ENCODE results near the gene SLC29A4. TPM values are rescaled to one million over a fixed set of nuclear protein-coding genes. Genes with fewer than 3 reads are reported as not detected.
"Not testable (repeated sequence)": the region's sequence is repeated elsewhere in the genome, so short reads cannot be mapped to it uniquely, and the experiment has no call there.

The SLC29A4 gene
- total RNA-seq, 2 donors from 2014 or later = 0.14 to 0.21 TPM

DNA sequence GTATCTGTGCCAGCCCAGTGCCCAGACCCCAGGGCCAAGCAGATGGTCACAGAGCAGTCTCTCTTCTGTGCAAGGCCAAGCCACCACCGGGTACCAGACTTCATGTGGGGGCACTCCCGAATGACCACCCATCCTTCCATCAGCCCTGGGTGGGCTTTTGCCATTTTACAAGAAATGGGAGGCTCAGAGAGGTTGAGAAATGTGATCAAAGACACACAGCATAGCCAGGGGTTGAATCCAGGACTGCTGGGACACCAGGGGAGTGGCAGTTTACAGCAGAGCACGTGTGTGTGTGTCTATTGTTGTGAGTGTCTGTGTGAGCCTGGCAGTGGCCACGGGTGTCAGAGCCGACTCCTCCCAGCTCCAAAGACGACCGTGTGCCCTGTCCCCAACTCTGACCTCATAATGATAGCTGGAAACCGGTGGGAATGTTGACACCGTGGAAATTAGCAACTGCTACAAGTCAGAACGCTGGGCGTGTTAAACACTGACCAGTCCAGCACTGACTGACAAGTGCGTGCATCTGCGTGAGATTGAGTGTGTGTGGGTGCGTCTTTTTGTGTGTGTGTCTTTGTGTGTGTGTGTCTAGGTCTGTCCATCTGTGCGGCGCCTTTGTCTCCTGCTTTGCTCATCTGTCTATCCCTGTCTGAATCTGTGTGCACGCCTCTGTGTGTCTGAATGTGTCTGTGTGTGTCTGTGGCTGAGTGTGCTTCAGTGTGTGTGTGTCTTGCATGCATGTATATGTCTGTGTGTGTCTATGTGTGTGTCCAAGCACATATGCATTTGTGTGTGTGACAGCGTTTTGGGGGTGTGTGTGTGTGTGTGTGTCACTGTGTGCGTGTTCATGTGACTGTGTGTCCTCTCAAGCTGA is 17.2 kb upstream of the SLC29A4 start:
- TF ChIP-seq, protein P1, sequence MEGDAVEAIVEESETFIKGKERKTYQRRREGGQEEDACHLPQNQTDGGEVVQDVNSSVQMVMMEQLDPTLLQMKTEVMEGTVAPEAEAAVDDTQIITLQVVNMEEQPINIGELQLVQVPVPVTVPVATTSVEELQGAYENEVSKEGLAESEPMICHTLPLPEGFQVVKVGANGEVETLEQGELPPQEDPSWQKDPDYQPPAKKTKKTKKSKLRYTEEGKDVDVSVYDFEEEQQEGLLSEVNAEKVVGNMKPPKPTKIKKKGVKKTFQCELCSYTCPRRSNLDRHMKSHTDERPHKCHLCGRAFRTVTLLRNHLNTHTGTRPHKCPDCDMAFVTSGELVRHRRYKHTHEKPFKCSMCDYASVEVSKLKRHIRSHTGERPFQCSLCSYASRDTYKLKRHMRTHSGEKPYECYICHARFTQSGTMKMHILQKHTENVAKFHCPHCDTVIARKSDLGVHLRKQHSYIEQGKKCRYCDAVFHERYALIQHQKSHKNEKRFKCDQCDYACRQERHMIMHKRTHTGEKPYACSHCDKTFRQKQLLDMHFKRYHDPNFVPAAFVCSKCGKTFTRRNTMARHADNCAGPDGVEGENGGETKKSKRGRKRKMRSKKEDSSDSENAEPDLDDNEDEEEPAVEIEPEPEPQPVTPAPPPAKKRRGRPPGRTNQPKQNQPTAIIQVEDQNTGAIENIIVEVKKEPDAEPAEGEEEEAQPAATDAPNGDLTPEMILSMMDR (IDR thresholded peaks at IDR 0.05) = no peak
- ATAC-seq (ENCODE audit: insufficient number of reproducible peaks, low FRiP score, low read depth) (no peak), DNase-seq (ENCODE audit: low spot score) (no peak)
- Histone ChIP-seq H3K36me3 (no peaks in the 10 kb centered on the region), H3K4me3 (no peak overlapping the region), H3K9me3 (no peaks in the 10 kb centered on the region), H3K27ac (no peak overlapping the region), H3K27me3 (replicated peaks; ENCODE audit: insufficient read depth) (no peaks in the 10 kb centered on the region), H3K4me1 (ENCODE audit: control insufficient read depth in 1 of 2, low read depth in 2 of 2) (no peaks in the 10 kb centered on the region)

DNA sequence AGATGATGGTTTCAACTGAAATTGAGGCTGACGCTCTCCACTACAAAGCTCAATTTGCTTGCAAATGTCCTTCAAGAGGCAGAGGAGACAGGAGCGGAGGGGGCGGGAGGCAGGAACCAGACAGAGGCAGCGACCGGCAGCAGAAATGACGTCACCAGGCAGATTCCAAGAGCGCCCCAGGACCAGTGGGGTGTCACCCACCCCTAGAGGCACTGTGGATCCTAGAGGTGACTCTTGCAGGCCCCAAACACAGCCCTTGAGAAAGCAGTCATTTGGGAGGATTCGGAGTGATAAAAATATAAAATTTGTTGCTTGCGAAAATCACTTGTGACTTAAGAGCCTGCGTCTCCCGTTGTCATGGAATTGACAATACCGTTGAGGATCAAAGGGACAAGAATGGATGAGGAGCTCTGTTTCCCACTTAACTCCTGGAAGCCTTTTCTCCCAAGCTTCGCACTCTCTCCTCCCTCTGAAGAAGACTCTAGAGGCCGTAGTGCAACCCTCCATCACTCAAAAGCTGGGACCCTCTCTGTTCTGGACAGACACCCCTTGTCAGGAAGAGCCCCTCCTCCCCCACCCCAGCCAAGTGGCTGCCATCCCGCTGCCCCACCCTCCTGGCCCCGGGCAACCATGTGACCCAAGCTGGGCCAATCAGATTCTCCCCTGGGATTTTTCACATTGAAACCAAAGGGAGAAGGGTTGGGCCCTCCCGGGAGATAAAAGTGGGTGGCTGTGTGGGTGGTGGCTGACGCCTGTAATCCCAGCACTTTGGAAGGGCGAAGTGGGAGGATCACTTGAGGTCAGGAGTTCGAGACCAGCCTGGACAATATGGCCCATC is 16.3 kb upstream of the SLC29A4 start:
- no peak overlapping the region for H3K27ac ChIP-seq
- ATAC-seq (ENCODE audit: insufficient number of reproducible peaks, low FRiP score, low read depth) = no peak

DNA sequence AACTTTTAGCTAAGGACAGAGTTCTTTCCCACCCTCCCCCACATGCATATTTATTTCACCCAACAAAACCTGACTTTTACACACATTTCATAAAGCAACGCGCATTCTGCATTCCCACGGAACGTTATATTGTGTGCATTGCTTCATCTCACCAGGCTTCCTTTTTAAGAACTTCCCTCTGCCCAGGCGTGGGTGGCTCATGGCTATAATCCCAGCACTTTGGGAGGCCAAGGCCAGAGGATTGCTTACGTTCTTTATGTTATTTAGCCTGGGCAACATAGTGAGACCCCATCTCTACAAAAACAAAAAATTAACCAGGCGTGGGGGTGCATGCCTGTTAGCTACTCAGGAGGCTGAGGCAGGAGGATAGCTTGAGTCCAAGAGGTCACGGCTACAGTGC is 14.9 kb upstream of the SLC29A4 start:
- not testable (repeated sequence) for H3K4me3 ChIP-seq; H3K36me3 ChIP-seq; DNase-seq (ENCODE audit: low spot score); ATAC-seq (ENCODE audit: insufficient number of reproducible peaks, low FRiP score, low read depth); H3K27ac ChIP-seq; H3K9me3 ChIP-seq; H3K4me1 ChIP-seq (ENCODE audit: control insufficient read depth in 1 of 2, low read depth in 2 of 2); H3K27me3 ChIP-seq (replicated peaks; ENCODE audit: insufficient read depth)

More for the DNA sequence above, 16.3 kb upstream of the SLC29A4 start:
- Histone ChIP-seq H3K4me3 (no peak overlapping the region), H3K27me3 (replicated peaks; ENCODE audit: insufficient read depth) (no peaks in the 10 kb centered on the region), H3K4me1 (ENCODE audit: control insufficient read depth in 1 of 2, low read depth in 2 of 2) (no peaks in the 10 kb centered on the region), H3K9me3 (no peaks in the 10 kb centered on the region), H3K36me3 (no peaks in the 10 kb centered on the region)
- DNase-seq (ENCODE audit: low spot score) = no peak
- TF ChIP-seq, protein P1 (IDR thresholded peaks at IDR 0.05) = no peak

DNA sequence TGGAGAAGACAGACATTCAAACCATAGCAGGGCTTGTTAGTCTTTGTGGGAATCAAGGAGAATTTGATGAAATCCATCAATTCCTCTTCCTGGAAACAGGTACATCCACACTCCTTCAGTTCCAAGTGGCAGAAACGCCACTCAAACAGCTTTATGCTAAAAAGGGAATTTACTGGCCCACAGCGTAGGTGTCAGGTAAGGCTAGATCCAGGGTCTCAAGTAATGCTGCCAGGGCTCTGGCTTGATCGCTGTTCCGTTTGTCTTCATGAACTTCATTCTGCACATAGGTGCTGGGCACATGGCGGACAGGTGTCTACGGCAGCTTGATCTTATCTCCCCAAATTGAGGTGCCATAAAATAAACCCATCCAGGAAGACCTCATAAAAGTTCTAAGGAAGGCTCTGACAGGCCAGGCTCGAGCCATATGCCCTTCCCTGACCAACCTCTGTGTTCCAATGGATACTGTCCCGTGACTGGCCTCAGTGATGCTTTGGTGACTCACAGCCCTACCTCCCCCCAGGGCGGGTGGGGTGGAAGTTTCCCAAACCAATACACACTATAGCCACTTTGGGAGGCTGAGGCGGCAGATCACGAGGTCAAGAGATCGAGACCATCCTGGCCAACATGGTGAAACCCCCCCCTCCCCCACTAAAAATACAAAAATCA is 12.6 kb upstream of the SLC29A4 start:
- H3K4me3 ChIP-seq = not testable (repeated sequence)

DNA sequence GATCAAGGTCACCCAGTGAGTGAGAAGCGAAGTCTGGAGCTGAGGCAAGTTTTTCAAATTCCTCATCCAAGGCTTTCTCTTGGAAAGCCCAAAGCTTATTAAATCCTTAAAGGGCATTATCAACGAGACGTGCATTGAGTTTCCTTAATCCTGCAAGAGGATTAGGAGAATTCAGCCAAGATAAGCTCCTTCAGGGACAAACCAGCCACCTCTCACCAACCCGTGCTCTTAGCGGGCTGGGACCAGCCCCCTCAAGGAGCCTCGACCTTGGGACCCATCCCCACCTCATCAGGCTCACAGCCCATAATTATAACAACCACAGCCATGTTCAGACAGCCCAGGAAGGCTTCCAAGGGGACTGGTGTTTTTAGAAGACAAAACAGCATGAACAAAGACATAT is 12.0 kb upstream of the SLC29A4 start:
- Histone ChIP-seq H3K36me3 (no peaks in the 10 kb centered on the region), H3K27ac (no peak overlapping the region), H3K4me1 (ENCODE audit: control insufficient read depth in 1 of 2, low read depth in 2 of 2) (no peaks in the 10 kb centered on the region), H3K9me3 (no peaks in the 10 kb centered on the region), H3K4me3 (no peak overlapping the region), H3K27me3 (replicated peaks; ENCODE audit: insufficient read depth) (no peaks in the 10 kb centered on the region)
- TF ChIP-seq, protein P1 (IDR thresholded peaks at IDR 0.05) = no peak
- no peak for ATAC-seq (ENCODE audit: insufficient number of reproducible peaks, low FRiP score, low read depth)
- no peak for DNase-seq (ENCODE audit: low spot score)

More for the DNA sequence above, 12.6 kb upstream of the SLC29A4 start:
- not testable (repeated sequence) for ATAC-seq (ENCODE audit: insufficient number of reproducible peaks, low FRiP score, low read depth); H3K27ac ChIP-seq; H3K36me3 ChIP-seq; H3K27me3 ChIP-seq (replicated peaks; ENCODE audit: insufficient read depth); H3K4me1 ChIP-seq (ENCODE audit: control insufficient read depth in 1 of 2, low read depth in 2 of 2); H3K9me3 ChIP-seq; DNase-seq (ENCODE audit: low spot score)

DNA sequence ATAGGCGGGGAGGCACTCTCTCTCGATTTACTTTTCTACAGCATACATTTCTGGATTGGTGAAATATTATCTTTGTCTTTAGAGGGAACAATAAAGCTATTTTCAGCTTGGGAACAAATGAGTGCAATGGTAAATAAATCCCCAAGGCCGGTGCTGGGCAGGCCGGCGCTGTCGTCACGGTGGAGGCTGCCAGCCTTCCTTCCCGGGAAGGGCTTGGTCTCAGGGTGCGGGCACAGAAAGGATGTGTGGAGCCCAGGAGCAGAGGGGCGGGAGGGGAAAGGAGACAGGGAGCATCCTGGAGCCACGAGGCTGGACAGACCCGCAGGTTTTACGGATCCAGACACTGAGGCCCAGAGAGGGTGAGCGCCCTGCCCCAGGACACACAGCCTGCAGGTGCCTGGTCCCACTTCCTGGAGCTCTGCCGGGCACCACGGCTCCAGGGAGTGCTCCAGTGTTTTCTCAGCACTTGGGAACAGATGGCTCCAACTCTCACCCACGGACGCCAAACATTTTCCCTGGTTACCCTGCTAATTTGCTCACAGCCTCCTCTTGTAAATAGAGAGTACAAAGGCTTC is 8.8 kb upstream of the SLC29A4 start:
- ATAC-seq (ENCODE audit: insufficient number of reproducible peaks, low FRiP score, low read depth); H3K4me1 ChIP-seq (ENCODE audit: control insufficient read depth in 1 of 2, low read depth in 2 of 2); DNase-seq (ENCODE audit: low spot score); H3K27ac ChIP-seq; H3K36me3 ChIP-seq; H3K9me3 ChIP-seq; H3K4me3 ChIP-seq; H3K27me3 ChIP-seq (replicated peaks; ENCODE audit: insufficient read depth): not testable (repeated sequence)

Measured in thoracic aorta (tissue), 2 donors.